Neuronal stem cell (in vitro differentiated cells): Measurements from ENCODE around the gene RFX8.

Source experiments
- DNase-seq: peaks from one replicate; pipeline ENCODE4 v3.0.0-alpha.2; 2013; ENCODE audit warnings: low spot score
- H2AFZ ChIP-seq: one replicate; pipeline ENCODE4 v1.6.1; 2013; ENCODE audit warnings: mild to moderate bottlenecking, low read length, inconsistent platforms
- H2AK5ac ChIP-seq: 2 replicates; pipeline ENCODE4 v1.6.1; 2013; ENCODE audit warnings: low read depth, mild to moderate bottlenecking, inconsistent platforms, low read length, moderate library complexity, mixed read lengths
- H2BK120ac ChIP-seq: 2 replicates; pipeline ENCODE4 v1.6.1; 2013; ENCODE audit warnings: low read depth, mild to moderate bottlenecking, inconsistent platforms, low read length, moderate library complexity, mixed read lengths
- H2BK12ac ChIP-seq: one replicate; pipeline ENCODE4 v1.6.1; 2013; ENCODE audit warnings: low read length, inconsistent platforms
- H2BK15ac ChIP-seq: 2 replicates; pipeline ENCODE4 v1.6.1; 2013; ENCODE audit warnings: mild to moderate bottlenecking, low read length, inconsistent platforms, mixed read lengths
- H2BK5ac ChIP-seq: one replicate; pipeline ENCODE4 v1.6.1; 2013; ENCODE audit warnings: inconsistent platforms, mild to moderate bottlenecking, low read length, moderate library complexity
- H3K14ac ChIP-seq: one replicate; pipeline ENCODE4 v1.6.1; 2013; ENCODE audit warnings: low read length, inconsistent platforms
- H3K18ac ChIP-seq: 2 replicates; pipeline ENCODE4 v1.6.1; 2013; ENCODE audit warnings: low read length, inconsistent platforms
- H3K23ac ChIP-seq: 2 replicates; pipeline ENCODE4 v1.6.1; 2013; ENCODE audit warnings: low read depth, mild to moderate bottlenecking, mixed read lengths, low read length, inconsistent platforms; ENCODE audit not compliant: poor library complexity
- H3K27ac ChIP-seq: replicated peaks from 3 replicates; pipeline ENCODE4 v1.5.1; 2013; ENCODE audit warnings: low read length, inconsistent platforms
- H3K27me3 ChIP-seq, 3 experiments: 2 replicates each; pipeline ENCODE4 v1.6.1; 2013; ENCODE audit warnings: low read length in 3 of 3, mild to moderate bottlenecking in 2 of 3, inconsistent platforms in 1 of 3, low read depth in 1 of 3, mixed read lengths in 1 of 3, moderate library complexity in 1 of 3; ENCODE audit not compliant: control insufficient read depth in 3 of 3, insufficient read depth in 3 of 3
- H3K36me3 ChIP-seq, 2 donors: replicated peaks in 1 of 2; 2 replicates each; pipeline ENCODE4 v1.6.1; 2013; ENCODE audit warnings: low read length in 2 of 2; ENCODE audit not compliant: control insufficient read depth in 2 of 2, insufficient read depth in 2 of 2
- H3K4ac ChIP-seq: 2 replicates; pipeline ENCODE4 v1.6.1; 2013; ENCODE audit warnings: inconsistent platforms, mild to moderate bottlenecking, low read length, moderate library complexity
- H3K4me1 ChIP-seq, 2 donors: 1 replicate in 1 of 2; 2 replicates in 1 of 2; pipeline ENCODE4 v1.6.1; 2013; ENCODE audit warnings: low read length in 2 of 2, low read depth in 1 of 2; ENCODE audit not compliant: control insufficient read depth in 2 of 2, insufficient read depth in 1 of 2
- H3K4me2 ChIP-seq: one replicate; pipeline ENCODE4 v1.6.1; 2013; ENCODE audit warnings: mild to moderate bottlenecking, low read length, inconsistent platforms; ENCODE audit not compliant: insufficient read depth, poor library complexity, severe bottlenecking
- H3K4me3 ChIP-seq, 2 donors: 2 replicates each; pipeline ENCODE4 v1.5.1; 2013; ENCODE audit warnings: low read length in 2 of 2, mild to moderate bottlenecking in 2 of 2, inconsistent platforms in 1 of 2, moderate library complexity in 1 of 2
- H3K79me1 ChIP-seq: one replicate; pipeline ENCODE4 v1.6.1; 2013; ENCODE audit warnings: low read depth, mild to moderate bottlenecking, inconsistent platforms, low read length, moderate library complexity
- H3K9ac ChIP-seq: one replicate; pipeline ENCODE4 v1.6.1; 2013; ENCODE audit warnings: mild to moderate bottlenecking, low read depth, low read length, inconsistent platforms; ENCODE audit not compliant: poor library complexity
- H3K9me3 ChIP-seq, 2 donors: replicated peaks in 1 of 2; 2 replicates each; pipeline versions ENCODE3 to v1.6.1; 2013; ENCODE audit warnings: low read length in 2 of 2, mild to moderate bottlenecking in 2 of 2, inconsistent platforms in 1 of 2, low read depth in 1 of 2, mixed read lengths in 1 of 2, moderate library complexity in 1 of 2; ENCODE audit not compliant: control insufficient read depth in 2 of 2, insufficient read depth in 1 of 2
- H4K8ac ChIP-seq: one replicate; pipeline ENCODE4 v1.6.1; 2013; ENCODE audit warnings: low read depth, mild to moderate bottlenecking, inconsistent platforms, low read length, moderate library complexity
- H4K91ac ChIP-seq: one replicate; pipeline ENCODE4 v1.6.1; 2013; ENCODE audit warnings: low read length, low read depth, mild to moderate bottlenecking, inconsistent platforms; ENCODE audit not compliant: poor library complexity
- WGBS, 2 donors: extraction: QIAGEN DNeasy Blood & Tissue Kit; methylation state at CpG; one replicate each; pipeline ENCODE4 v1.1.7; 2013; ENCODE audit warnings: missing lambda C conversion rate in 2 of 2, mixed read lengths in 1 of 2; ENCODE audit not compliant: insufficient read length in 2 of 2, insufficient replicate concordance in 1 of 2; ENCODE audit errors: extremely low coverage in 2 of 2; 5-methylcytosine and 5-hydroxymethylcytosine counted together

RFX8 gene

GRCh38 chr2:101486994-101487393 lies 12.1 kb upstream of the RFX8 start:
- no peak overlapping the region for H4K8ac ChIP-seq
- no peaks in the 10 kb centered on the region for H3K79me1 ChIP-seq
- no peak overlapping the region for H2BK12ac ChIP-seq
- H3K23ac ChIP-seq: no peak overlapping the region
- no peak overlapping the region for H2BK15ac ChIP-seq
- H3K4ac ChIP-seq: no peak overlapping the region
- no peak for DNase-seq
- H2BK120ac ChIP-seq: no peak overlapping the region
- no peak overlapping the region for H3K4me2 ChIP-seq
- H3K4me3 ChIP-seq: no peak overlapping the region
- no CpG with 5 or more reads among the region's 5 CpGs for WGBS, 2 donors
- no peak overlapping the region for H3K14ac ChIP-seq
- peaks cover 0 to 2% of the 10 kb centered on the region in 2 donors for H3K9me3 ChIP-seq
- no peak overlapping the region for H2BK5ac ChIP-seq
- no peak overlapping the region for H4K91ac ChIP-seq
- no peak overlapping the region for H3K9ac ChIP-seq
- H2AK5ac ChIP-seq: no peak overlapping the region
- no peaks in the 10 kb centered on the region for H3K27me3 ChIP-seq
- H2AFZ ChIP-seq: no peak overlapping the region
- peaks cover 0 to 2% of the 10 kb centered on the region in 2 donors for H3K4me1 ChIP-seq
- H3K18ac ChIP-seq: no peak overlapping the region
- no peaks in the 10 kb centered on the region for H3K36me3 ChIP-seq
- H3K27ac ChIP-seq: no peak overlapping the region

- no peak overlapping the region for H3K27ac ChIP-seq
- no peak overlapping the region for H2BK15ac ChIP-seq
- peaks cover 0 to 2% of the 10 kb centered on the region in 2 donors for H3K4me1 ChIP-seq
- H3K27me3 ChIP-seq: no peaks in the 10 kb centered on the region
- H3K18ac ChIP-seq: no peak overlapping the region
- no peak overlapping the region for H3K4me2 ChIP-seq
- no peak overlapping the region for H4K91ac ChIP-seq
- H3K4ac ChIP-seq: no peak overlapping the region
- H3K23ac ChIP-seq: no peak overlapping the region
- H3K14ac ChIP-seq: no peak overlapping the region
- whole genome bisulfite sequencing, 2 donors: no CpG with 5 or more reads among the region's 4 CpGs
- peaks cover 0 to 2% of the 10 kb centered on the region in 2 donors for H3K9me3 ChIP-seq
- H3K79me1 ChIP-seq: no peaks in the 10 kb centered on the region
- H2BK12ac ChIP-seq: no peak overlapping the region
- H2BK5ac ChIP-seq: no peak overlapping the region
- DNase-seq: no peak
- H2AFZ ChIP-seq: no peak overlapping the region
- H3K4me3 ChIP-seq: no peak overlapping the region
- H4K8ac ChIP-seq: no peak overlapping the region
- no peak overlapping the region for H3K9ac ChIP-seq
- no peak overlapping the region for H2AK5ac ChIP-seq
- no peak overlapping the region for H2BK120ac ChIP-seq
- H3K36me3 ChIP-seq: no peaks in the 10 kb centered on the region
These were observed 11.4 kb upstream of the RFX8 start for GRCh38 chr2:101486258-101486701.

- Histone ChIP-seq H4K8ac (no peak overlapping the region), H3K9ac (no peak overlapping the region), H3K18ac (no peak overlapping the region), H2BK5ac (no peak overlapping the region), H2BK15ac (no peak overlapping the region), H2AFZ (no peak overlapping the region), H4K91ac (no peak overlapping the region), H2BK120ac (no peak overlapping the region), H3K4ac (no peak overlapping the region), H3K4me3 (no peak overlapping the region), H2BK12ac (no peak overlapping the region), H3K23ac (no peak overlapping the region), H3K27ac (no peak overlapping the region), H3K9me3 (peaks cover 0 to 2% of the 10 kb centered on the region in 2 donors), H2AK5ac (no peak overlapping the region), H3K14ac (no peak overlapping the region), H3K4me2 (no peak overlapping the region), H3K36me3 (no peaks in the 10 kb centered on the region), H3K27me3 (no peaks in the 10 kb centered on the region), H3K4me1 (peaks cover 0 to 2% of the 10 kb centered on the region in 2 donors), H3K79me1 (no peaks in the 10 kb centered on the region)
- no peak for DNase-seq
- no CpG with 5 or more reads among the region's 4 CpGs for WGBS, 2 donors
These were observed 10.9 kb upstream of the RFX8 start for GRCh38 chr2:101485856-101486255.

GRCh38 chr2:101480764-101481163 lies 5.9 kb upstream of the RFX8 start:
- Histone ChIP-seq H2BK5ac (peak overlapping the region; percentile 25), H4K8ac (no peak overlapping the region), H3K18ac (peak overlapping the region; percentile 83), H3K79me1 (no peaks in the 10 kb centered on the region), H3K27ac (no peak overlapping the region), H2AK5ac (peak overlapping the region; percentile 68), H3K9ac (no peak overlapping the region), H2BK120ac (peak overlapping the region; percentile 30), H3K36me3 (no peaks in the 10 kb centered on the region), H2BK15ac (peak overlapping the region; percentile 63), H2BK12ac (peak overlapping the region; percentile 75), H3K14ac (no peak overlapping the region), H3K23ac (no peak overlapping the region), H3K27me3 (no peaks in the 10 kb centered on the region), H3K4me1 (peaks cover 0 to 8% of the 10 kb centered on the region in 2 donors), H3K4me2 (no peak overlapping the region), H4K91ac (no peak overlapping the region), H2AFZ (no peak overlapping the region), H3K4me3 (no peak overlapping the region), H3K9me3 (no peaks in the 10 kb centered on the region), H3K4ac (no peak overlapping the region)
- DNase-seq: no peak
- WGBS, 2 donors: no CpG with 5 or more reads among the region's 8 CpGs
